ENCODE results near the gene IGF2R. TPM values are rescaled to one million over a fixed set of nuclear protein-coding genes. Genes with fewer than 3 reads are reported as not detected.

The IGF2R gene
- total and polyA plus RNA-seq, 2 of the 13 experiments (the other 11 are each of a cell fraction or from before 2014, with no cell fraction given) = 38.3 to 70.0 TPM

DNA sequence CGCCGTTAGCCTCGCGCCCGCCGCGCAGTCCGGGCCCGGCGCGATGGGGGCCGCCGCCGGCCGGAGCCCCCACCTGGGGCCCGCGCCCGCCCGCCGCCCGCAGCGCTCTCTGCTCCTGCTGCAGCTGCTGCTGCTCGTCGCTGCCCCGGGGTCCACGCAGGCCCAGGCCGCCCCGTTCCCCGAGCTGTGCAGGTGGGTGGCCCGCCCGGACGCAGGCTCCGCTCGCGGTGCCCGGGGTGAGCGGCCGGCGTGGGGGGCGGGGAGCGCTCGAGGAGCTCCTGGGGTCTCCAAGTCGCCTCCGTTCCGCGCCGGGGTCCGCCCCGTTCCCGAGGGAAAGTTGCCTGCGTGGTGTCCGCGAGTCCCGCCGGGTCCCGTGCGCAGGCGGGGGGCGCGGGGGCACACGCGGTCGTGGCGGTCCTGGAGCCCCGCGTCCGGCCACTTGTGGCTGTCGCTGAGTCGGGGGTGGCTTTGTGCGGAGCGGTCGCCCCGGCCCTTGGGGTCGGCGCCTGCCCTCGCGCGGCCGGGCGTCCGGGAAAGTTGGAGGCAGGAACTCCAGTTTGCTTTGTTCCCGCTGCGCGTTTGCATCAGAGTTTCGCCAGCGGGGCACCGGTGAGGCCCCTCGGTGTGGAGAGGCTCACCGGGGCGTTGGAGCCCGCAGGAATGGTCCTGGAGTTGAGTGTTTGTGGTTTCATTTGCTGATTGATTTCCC, 476 bp downstream of the IGF2R start (continued):
- TF ChIP-seq CENPT (CRISPR knock-in tag; IDR thresholded peaks at IDR 0.05; ENCODE audit: low read depth) = no peak
- 0 out of 2 replicates have a peak, but pooled peaks have one; percentile 14 for TF ChIP-seq CBFB (CRISPR knock-in tag; IDR thresholded peaks at IDR 0.05)
- no peak for TF ChIP-seq GTF3A (CRISPR knock-in tag; conservative IDR thresholded peaks at IDR 0.05)
- no peak for TF ChIP-seq ZNF703 (CRISPR knock-in tag; IDR thresholded peaks at IDR 0.05; ENCODE audit: borderline replicate concordance)
- TF ChIP-seq ZMYM4 (CRISPR knock-in tag; IDR thresholded peaks at IDR 0.05) = no peak
- TF ChIP-seq, protein P1, sequence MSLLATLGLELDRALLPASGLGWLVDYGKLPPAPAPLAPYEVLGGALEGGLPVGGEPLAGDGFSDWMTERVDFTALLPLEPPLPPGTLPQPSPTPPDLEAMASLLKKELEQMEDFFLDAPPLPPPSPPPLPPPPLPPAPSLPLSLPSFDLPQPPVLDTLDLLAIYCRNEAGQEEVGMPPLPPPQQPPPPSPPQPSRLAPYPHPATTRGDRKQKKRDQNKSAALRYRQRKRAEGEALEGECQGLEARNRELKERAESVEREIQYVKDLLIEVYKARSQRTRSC (CRISPR knock-in tag; IDR thresholded peaks at IDR 0.05; ENCODE audit: low read depth) = no peak
- no peak for TF ChIP-seq FOXJ3 (CRISPR knock-in tag; IDR thresholded peaks at IDR 0.05; ENCODE audit: borderline replicate concordance)
- TF ChIP-seq, protein P2, sequence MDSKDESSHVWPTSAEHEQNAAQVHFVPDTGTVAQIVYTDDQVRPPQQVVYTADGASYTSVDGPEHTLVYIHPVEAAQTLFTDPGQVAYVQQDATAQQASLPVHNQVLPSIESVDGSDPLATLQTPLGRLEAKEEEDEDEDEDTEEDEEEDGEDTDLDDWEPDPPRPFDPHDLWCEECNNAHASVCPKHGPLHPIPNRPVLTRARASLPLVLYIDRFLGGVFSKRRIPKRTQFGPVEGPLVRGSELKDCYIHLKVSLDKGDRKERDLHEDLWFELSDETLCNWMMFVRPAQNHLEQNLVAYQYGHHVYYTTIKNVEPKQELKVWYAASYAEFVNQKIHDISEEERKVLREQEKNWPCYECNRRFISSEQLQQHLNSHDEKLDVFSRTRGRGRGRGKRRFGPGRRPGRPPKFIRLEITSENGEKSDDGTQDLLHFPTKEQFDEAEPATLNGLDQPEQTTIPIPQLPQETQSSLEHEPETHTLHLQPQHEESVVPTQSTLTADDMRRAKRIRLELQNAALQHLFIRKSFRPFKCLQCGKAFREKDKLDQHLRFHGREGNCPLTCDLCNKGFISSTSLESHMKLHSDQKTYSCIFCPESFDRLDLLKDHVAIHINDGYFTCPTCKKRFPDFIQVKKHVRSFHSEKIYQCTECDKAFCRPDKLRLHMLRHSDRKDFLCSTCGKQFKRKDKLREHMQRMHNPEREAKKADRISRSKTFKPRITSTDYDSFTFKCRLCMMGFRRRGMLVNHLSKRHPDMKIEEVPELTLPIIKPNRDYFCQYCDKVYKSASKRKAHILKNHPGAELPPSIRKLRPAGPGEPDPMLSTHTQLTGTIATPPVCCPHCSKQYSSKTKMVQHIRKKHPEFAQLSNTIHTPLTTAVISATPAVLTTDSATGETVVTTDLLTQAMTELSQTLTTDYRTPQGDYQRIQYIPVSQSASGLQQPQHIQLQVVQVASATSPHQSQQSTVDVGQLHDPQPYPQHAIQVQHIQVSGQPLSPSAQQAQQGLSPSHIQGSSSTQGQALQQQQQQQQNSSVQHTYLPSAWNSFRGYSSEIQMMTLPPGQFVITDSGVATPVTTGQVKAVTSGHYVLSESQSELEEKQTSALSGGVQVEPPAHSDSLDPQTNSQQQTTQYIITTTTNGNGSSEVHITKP (CRISPR knock-in tag; IDR thresholded peaks at IDR 0.05; ENCODE audit: low read depth) = 0 out of 2 replicates have a peak, but pooled peaks have one; percentile 16
- no peak for TF ChIP-seq ZSCAN25 (CRISPR knock-in tag; IDR thresholded peaks at IDR 0.05)
- TF ChIP-seq, protein P3, sequence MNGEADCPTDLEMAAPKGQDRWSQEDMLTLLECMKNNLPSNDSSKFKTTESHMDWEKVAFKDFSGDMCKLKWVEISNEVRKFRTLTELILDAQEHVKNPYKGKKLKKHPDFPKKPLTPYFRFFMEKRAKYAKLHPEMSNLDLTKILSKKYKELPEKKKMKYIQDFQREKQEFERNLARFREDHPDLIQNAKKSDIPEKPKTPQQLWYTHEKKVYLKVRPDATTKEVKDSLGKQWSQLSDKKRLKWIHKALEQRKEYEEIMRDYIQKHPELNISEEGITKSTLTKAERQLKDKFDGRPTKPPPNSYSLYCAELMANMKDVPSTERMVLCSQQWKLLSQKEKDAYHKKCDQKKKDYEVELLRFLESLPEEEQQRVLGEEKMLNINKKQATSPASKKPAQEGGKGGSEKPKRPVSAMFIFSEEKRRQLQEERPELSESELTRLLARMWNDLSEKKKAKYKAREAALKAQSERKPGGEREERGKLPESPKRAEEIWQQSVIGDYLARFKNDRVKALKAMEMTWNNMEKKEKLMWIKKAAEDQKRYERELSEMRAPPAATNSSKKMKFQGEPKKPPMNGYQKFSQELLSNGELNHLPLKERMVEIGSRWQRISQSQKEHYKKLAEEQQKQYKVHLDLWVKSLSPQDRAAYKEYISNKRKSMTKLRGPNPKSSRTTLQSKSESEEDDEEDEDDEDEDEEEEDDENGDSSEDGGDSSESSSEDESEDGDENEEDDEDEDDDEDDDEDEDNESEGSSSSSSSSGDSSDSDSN (CRISPR knock-in tag; IDR thresholded peaks at IDR 0.05) = peak; percentile 75
- TF ChIP-seq NR3C1 (CRISPR knock-in tag; IDR thresholded peaks at IDR 0.05) = no peak
- TF ChIP-seq DNMT1 (CRISPR knock-in tag; IDR thresholded peaks at IDR 0.05) = no peak
- TF ChIP-seq, protein P4, sequence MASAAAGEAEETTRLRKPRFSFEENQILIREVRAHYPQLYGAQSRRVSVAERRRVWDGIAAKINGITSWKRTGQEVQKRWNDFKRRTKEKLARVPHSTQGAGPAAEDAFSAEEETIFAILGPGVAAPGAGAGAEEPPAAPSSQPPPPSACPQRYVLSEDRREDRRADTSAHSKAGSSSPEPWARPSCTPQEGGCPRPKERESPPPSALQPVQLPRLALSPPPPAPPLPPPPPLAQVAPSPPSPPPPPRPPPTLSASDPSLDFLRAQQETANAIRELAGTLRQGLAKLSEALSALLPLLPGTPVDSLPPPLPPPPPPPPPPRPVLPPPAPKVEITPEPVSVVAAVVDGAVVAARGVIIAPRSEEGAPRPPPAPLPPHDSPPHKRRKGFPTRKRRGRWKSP (CRISPR knock-in tag; IDR thresholded peaks at IDR 0.05) = 0 out of 2 replicates have a peak, but pooled peaks have one; percentile 20
- no peak for TF ChIP-seq REPIN1 (CRISPR knock-in tag; IDR thresholded peaks at IDR 0.05; ENCODE audit: borderline replicate concordance, low read depth)
- no peak for TF ChIP-seq SAFB2 (CRISPR knock-in tag; IDR thresholded peaks at IDR 0.05; ENCODE audit: borderline replicate concordance, low read depth)
- no peak for TF ChIP-seq ZNF138 (CRISPR knock-in tag; IDR thresholded peaks at IDR 0.05; ENCODE audit: low read depth)
- TF ChIP-seq ZNF605 (CRISPR knock-in tag; IDR thresholded peaks at IDR 0.05) = no peak
- TF ChIP-seq SRF (IDR thresholded peaks at IDR 0.05; ENCODE audit: low read depth, low read length) = no peak
- TF ChIP-seq SP140L (CRISPR knock-in tag; IDR thresholded peaks at IDR 0.05; ENCODE audit: borderline replicate concordance) = no peak
- no peak; the same call in 1 of the 2 replicates for TF ChIP-seq SPEN (CRISPR knock-in tag; IDR thresholded peaks at IDR 0.05; ENCODE audit: low read depth)

All from HepG2 (cell line).